Smooth muscle cell (in vitro differentiated cells): ENCODE results near the gene WNT1. TPM values are rescaled to one million over a fixed set of nuclear protein-coding genes. Genes with fewer than 3 reads are reported as not detected.

Experiments
- DNase-seq: peaks from one replicate; lab custom pipeline; 2025; ENCODE audit not compliant: unreplicated experiment; lab: John Stamatoyannopoulos, UW
- H2AFZ ChIP-seq: fragments of 200-600 bp; sonication (generic); 2 replicates; pipeline ENCODE4 v1.6.0; 2016; ENCODE audit warnings: antibody characterized with exemption, low read depth, mild to moderate bottlenecking
- H3F3A ChIP-seq: fragments of 200-600 bp; sonication (generic); 2 replicates; pipeline ENCODE4 v1.6.0; 2017; ENCODE audit warnings: antibody characterized with exemption, low read depth
- H3K27ac ChIP-seq: fragments of 200-600 bp; sonication (generic); 2 replicates; pipeline ENCODE4 v1.5.1; 2016; ENCODE audit warnings: low read depth, mild to moderate bottlenecking
- H3K27me3 ChIP-seq: fragments of 200-600 bp; sonication (generic); 2 replicates; pipeline ENCODE4 v1.6.1; 2016; ENCODE audit warnings: low read depth, mild to moderate bottlenecking
- H3K36me3 ChIP-seq: fragments of 200-600 bp; sonication (generic); 2 replicates; pipeline ENCODE4 v1.5.1; 2016; ENCODE audit warnings: low read depth
- H3K4me1 ChIP-seq: fragments of 200-600 bp; sonication (generic); 2 replicates; pipeline ENCODE4 v1.5.1; 2016; ENCODE audit warnings: low read depth
- H3K4me2 ChIP-seq: fragments of 200-600 bp; sonication (generic); 2 replicates; pipeline ENCODE4 v1.6.0; 2016; ENCODE audit warnings: mild to moderate bottlenecking
- H3K4me3 ChIP-seq: fragments of 200-600 bp; sonication (generic); 2 replicates; pipeline ENCODE4 v1.5.1; 2016; ENCODE audit warnings: mild to moderate bottlenecking
- H3K79me2 ChIP-seq: fragments of 200-600 bp; sonication (generic); 2 replicates; pipeline ENCODE4 v1.6.0; 2016; ENCODE audit warnings: low read depth, mild to moderate bottlenecking
- H3K9ac ChIP-seq: fragments of 200-600 bp; sonication (generic); 2 replicates; pipeline ENCODE4 v1.6.0; 2016; ENCODE audit warnings: low read depth
- H3K9me3 ChIP-seq: fragments of 200-600 bp; sonication (generic); replicated peaks from 2 replicates; pipeline ENCODE4 v1.5.1; 2016; ENCODE audit warnings: low read depth
- H4K20me1 ChIP-seq: fragments of 200-600 bp; sonication (generic); 2 replicates; pipeline ENCODE4 v1.6.0; 2016; ENCODE audit warnings: low read depth
- CTCF ChIP-seq: fragments of 200-600 bp; sonication (generic); IDR thresholded peaks from 2 replicates; pipeline ENCODE4 v1.5.1; 2017; ENCODE audit warnings: borderline replicate concordance, mild to moderate bottlenecking, antibody characterized with exemption; ENCODE audit not compliant: insufficient read depth, poor library complexity, severe bottlenecking
- WGBS: methylation state at CpG from one replicate; pipeline ENCODE4 v1.1.7; 2016; ENCODE audit warnings: low lambda C conversion rate; 5-methylcytosine and 5-hydroxymethylcytosine counted together
- polyA plus RNA-seq: library from polyadenylated mRNA; unstranded; fragments of >200 nt; fragmentation: Nextera tagmentation; extraction: Ambion mirVana; gene quantifications from 2 replicates; pipeline ENCODE4 v1.2.1, GENCODE V29; 2016
- total RNA-seq: library from RNA; depleted of rRNA; stranded (reverse); fragments of >200 nt; gene quantifications from 2 replicates; pipeline ENCODE4 v1.2.3, GENCODE V29; 2014

Gene WNT1
- total and polyA plus RNA-seq, 2 experiments from 2014 or later: not detected

GRCh38 chr12:49008943-49009342 is 30.8 kb downstream of the WNT1 start:
- no peak for TF ChIP-seq CTCF
- Histone ChIP-seq H4K20me1 (peaks cover 30% of the 10 kb centered on the region), H3K36me3 (peaks cover 9% of the 10 kb centered on the region), H3K27me3 (no peaks in the 10 kb centered on the region), H3K9me3 (no peaks in the 10 kb centered on the region), H3K79me2 (no peaks in the 10 kb centered on the region), H3K4me2 (no peak overlapping the region), H3F3A (no peaks in the 10 kb centered on the region), H3K9ac (no peak overlapping the region), H3K4me3 (no peak overlapping the region), H2AFZ (no peak overlapping the region), H3K4me1 (no peaks in the 10 kb centered on the region), H3K27ac (no peak overlapping the region)
- WGBS: 94% methylated on average over 1 of the region's 1 CpG
- no peak for DNase-seq

DNA sequence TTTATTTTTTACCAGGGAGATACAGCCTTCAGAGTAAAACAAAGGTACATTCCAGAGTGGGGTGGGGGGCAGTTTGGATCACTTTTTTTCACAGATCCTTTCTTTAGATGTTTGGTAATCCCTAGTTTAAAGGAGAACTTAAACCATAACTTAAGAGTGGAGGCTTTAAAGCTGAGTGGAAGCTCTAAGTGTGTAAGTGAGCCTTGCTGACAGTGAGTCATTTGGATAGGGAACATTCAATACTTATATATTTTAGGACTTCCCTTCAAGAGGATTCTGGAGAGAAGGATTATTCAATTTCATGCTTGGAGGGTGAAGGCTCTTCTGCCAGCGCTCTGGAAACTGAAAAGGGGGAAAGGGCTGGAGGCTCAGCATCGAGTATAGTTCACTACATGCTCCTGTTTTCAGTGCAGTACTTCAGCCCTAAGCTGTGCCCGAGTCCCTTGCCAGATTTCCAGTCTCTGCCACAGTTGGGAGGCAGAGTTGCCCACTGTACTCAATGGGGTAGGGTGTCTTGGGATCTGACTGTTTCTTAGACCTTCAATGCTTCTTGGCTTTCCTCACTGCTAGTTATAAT is 32.1 kb downstream of the WNT1 start:
- DNase-seq: no peak
- H4K20me1 ChIP-seq: peaks cover 40% of the 10 kb centered on the region
- no peak overlapping the region for H2AFZ ChIP-seq
- H3K79me2 ChIP-seq: peaks cover 1% of the 10 kb centered on the region
- no peaks in the 10 kb centered on the region for H3K27me3 ChIP-seq
- TF ChIP-seq CTCF: no peak
- no peaks in the 10 kb centered on the region for H3K4me1 ChIP-seq
- no peak overlapping the region for H3K27ac ChIP-seq
- H3F3A ChIP-seq: no peaks in the 10 kb centered on the region
- H3K9me3 ChIP-seq: no peaks in the 10 kb centered on the region
- H3K4me2 ChIP-seq: no peak overlapping the region
- H3K9ac ChIP-seq: no peak overlapping the region
- H3K4me3 ChIP-seq: no peak overlapping the region
- WGBS: 98% methylated on average over 3 of the region's 3 CpGs
- H3K36me3 ChIP-seq: peaks cover 5% of the 10 kb centered on the region

DNA sequence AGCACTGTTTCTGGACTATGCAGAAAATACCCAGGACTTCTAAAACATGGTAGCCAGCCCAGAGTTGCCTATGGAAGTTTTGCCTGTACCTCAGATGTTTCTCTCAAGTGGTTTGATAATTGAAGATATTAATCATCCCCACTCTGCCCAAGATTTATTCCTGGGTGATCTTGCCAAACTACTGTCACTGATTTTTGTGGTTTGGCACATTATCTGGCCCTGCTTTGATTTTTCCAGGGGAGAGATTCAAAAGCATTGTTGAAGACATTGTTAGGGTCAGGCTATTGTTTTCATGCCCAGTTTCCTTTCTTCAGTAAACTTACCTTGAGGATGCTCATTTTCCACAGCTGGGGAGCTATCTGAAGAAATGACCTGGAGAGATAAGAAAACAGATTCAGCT is 34.6 kb downstream of the WNT1 start:
- no peaks in the 10 kb centered on the region for H3K36me3 ChIP-seq
- no peak overlapping the region for H2AFZ ChIP-seq
- H3F3A ChIP-seq: no peaks in the 10 kb centered on the region
- DNase-seq: no peak
- no peak overlapping the region for H3K27ac ChIP-seq
- no peak for TF ChIP-seq CTCF
- H3K9ac ChIP-seq: no peak overlapping the region
- peaks cover 4% of the 10 kb centered on the region for H3K4me1 ChIP-seq
- H3K27me3 ChIP-seq: no peaks in the 10 kb centered on the region
- H3K9me3 ChIP-seq: no peaks in the 10 kb centered on the region
- peaks cover 20% of the 10 kb centered on the region for H4K20me1 ChIP-seq
- peaks cover 22% of the 10 kb centered on the region for H3K79me2 ChIP-seq
- H3K4me3 ChIP-seq: no peak overlapping the region
- no peak overlapping the region for H3K4me2 ChIP-seq

- H3K4me2 ChIP-seq: no peak overlapping the region
- H3K4me3 ChIP-seq: no peak overlapping the region
- no peak overlapping the region for H3K9ac ChIP-seq
- no peaks in the 10 kb centered on the region for H3F3A ChIP-seq
- H2AFZ ChIP-seq: no peak overlapping the region
- H3K4me1 ChIP-seq: peaks cover 8% of the 10 kb centered on the region
- H4K20me1 ChIP-seq: peaks cover 15% of the 10 kb centered on the region
- no peaks in the 10 kb centered on the region for H3K9me3 ChIP-seq
- H3K27ac ChIP-seq: no peak overlapping the region
- 96% methylated on average over 3 of the region's 3 CpGs for WGBS
- peaks cover 22% of the 10 kb centered on the region for H3K79me2 ChIP-seq
- H3K27me3 ChIP-seq: no peaks in the 10 kb centered on the region
- TF ChIP-seq CTCF: no peak
- H3K36me3 ChIP-seq: no peaks in the 10 kb centered on the region
- DNase-seq: no peak
Measured at GRCh38 chr12:49013428-49013827, 35.3 kb downstream of the WNT1 start.
